ENCODE measurements around the gene DHRSX.
A peak's percentile ranks its signal among the peaks of the same experiment; 100 is the strongest.

The DHRSX gene

DNA sequence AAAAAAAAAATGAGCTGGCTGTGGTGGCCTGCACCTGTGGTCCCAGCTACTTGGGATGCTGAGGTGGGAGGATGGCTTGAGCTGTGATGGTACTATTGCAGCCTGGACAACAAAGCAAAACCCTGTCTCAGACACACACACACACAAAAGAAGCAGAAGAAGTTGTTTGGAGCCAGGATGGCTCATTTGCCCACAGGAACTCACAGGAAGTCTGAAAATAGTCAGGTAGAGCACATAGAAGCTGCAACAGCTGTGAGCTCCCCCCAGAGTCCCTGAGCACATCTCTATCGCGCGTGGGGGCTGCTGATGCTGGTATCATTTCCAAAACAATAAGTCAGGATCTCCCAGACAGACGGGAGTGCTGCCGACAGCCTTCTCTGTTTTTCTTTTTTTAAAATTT is 13.4 kb upstream of the DHRSX start:
- Histone ChIP-seq H3F3A (ENCODE audit: insufficient read depth) (peaks cover 27% of the 10 kb centered on the region), H4K20me1 (ENCODE audit: low read depth, low read length) (no peaks in the 10 kb centered on the region), H3K9ac (ENCODE audit: low read length) (no peak overlapping the region), H3K4me2 (ENCODE audit: low read depth, low read length, poor library complexity, severe bottlenecking) (peak overlapping the region; percentile 67), H3K27ac (ENCODE audit: low read depth, low read length) (peak overlapping the region; percentile 96), H3K9me2 (replicated peaks; ENCODE audit: insufficient read depth, low read length) (no peaks in the 10 kb centered on the region), H3K79me2 (ENCODE audit: insufficient read depth, low read length) (no peaks in the 10 kb centered on the region), H3K36me3 (ENCODE audit: low read length) (no peaks in the 10 kb centered on the region), H2AFZ (ENCODE audit: low read depth, low read length, severe bottlenecking) (no peak overlapping the region), H3K27me3 (ENCODE audit: low read length) (no peaks in the 10 kb centered on the region), H3K4me3 (ENCODE audit: insufficient read depth, low read length, poor library complexity, severe bottlenecking) (no peak overlapping the region), H3K9me3 (ENCODE audit: insufficient read depth, low read length) (no peaks in the 10 kb centered on the region)
- TF ChIP-seq, protein P1, sequence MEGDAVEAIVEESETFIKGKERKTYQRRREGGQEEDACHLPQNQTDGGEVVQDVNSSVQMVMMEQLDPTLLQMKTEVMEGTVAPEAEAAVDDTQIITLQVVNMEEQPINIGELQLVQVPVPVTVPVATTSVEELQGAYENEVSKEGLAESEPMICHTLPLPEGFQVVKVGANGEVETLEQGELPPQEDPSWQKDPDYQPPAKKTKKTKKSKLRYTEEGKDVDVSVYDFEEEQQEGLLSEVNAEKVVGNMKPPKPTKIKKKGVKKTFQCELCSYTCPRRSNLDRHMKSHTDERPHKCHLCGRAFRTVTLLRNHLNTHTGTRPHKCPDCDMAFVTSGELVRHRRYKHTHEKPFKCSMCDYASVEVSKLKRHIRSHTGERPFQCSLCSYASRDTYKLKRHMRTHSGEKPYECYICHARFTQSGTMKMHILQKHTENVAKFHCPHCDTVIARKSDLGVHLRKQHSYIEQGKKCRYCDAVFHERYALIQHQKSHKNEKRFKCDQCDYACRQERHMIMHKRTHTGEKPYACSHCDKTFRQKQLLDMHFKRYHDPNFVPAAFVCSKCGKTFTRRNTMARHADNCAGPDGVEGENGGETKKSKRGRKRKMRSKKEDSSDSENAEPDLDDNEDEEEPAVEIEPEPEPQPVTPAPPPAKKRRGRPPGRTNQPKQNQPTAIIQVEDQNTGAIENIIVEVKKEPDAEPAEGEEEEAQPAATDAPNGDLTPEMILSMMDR (IDR thresholded peaks at IDR 0.05; ENCODE audit: insufficient read depth, low read length, poor library complexity, severe bottlenecking), result no peak
- TF ChIP-seq EZH2phosphoT487 (conservative IDR thresholded peaks at IDR 0.05; ENCODE audit: low read length), result no peak

DNA sequence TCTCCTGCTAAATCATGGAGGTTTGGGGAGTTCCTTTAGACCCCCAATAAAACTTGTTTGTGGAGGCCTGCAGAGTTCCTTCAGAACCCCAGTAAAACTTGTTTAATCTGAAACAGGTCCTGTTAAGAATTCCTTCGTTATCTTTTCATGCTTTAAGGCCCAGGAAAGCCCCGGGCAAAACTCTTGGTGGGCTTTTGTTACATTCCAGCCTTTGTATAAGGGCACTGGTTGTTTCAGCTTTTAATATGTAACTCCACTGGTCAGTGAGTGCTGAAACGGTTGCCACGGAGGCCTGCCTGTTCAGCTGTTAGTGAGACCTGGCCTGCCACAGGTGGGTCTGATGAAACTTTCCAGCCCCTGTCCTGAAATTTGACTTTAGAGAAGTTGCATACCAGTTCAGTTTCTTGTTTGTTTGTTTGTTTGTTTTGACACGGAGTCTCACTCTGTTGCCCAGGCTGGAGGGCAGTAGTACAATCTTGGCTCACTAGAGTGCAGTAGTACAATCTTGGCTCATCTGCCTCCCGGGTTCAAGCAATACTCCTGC is 12.4 kb upstream of the DHRSX start:
- TF ChIP-seq EZH2phosphoT487 (conservative IDR thresholded peaks at IDR 0.05; ENCODE audit: low read length), result no peak
- TF ChIP-seq, protein P1 (IDR thresholded peaks at IDR 0.05; ENCODE audit: insufficient read depth, low read length, poor library complexity, severe bottlenecking), result no peak
- Histone ChIP-seq H3K4me2 (ENCODE audit: low read depth, low read length, poor library complexity, severe bottlenecking) (no peak overlapping the region), H3K79me2 (ENCODE audit: insufficient read depth, low read length) (no peaks in the 10 kb centered on the region), H4K20me1 (ENCODE audit: low read depth, low read length) (no peaks in the 10 kb centered on the region), H3K27ac (ENCODE audit: low read depth, low read length) (peak overlapping the region; percentile 96), H3K9me3 (ENCODE audit: insufficient read depth, low read length) (no peaks in the 10 kb centered on the region), H3F3A (ENCODE audit: insufficient read depth) (peaks cover 27% of the 10 kb centered on the region), H3K9me2 (replicated peaks; ENCODE audit: insufficient read depth, low read length) (no peaks in the 10 kb centered on the region), H3K9ac (ENCODE audit: low read length) (no peak overlapping the region), H3K4me3 (ENCODE audit: insufficient read depth, low read length, poor library complexity, severe bottlenecking) (no peak overlapping the region), H3K36me3 (ENCODE audit: low read length) (no peaks in the 10 kb centered on the region), H2AFZ (ENCODE audit: low read depth, low read length, severe bottlenecking) (no peak overlapping the region), H3K27me3 (ENCODE audit: low read length) (no peaks in the 10 kb centered on the region)

DNA sequence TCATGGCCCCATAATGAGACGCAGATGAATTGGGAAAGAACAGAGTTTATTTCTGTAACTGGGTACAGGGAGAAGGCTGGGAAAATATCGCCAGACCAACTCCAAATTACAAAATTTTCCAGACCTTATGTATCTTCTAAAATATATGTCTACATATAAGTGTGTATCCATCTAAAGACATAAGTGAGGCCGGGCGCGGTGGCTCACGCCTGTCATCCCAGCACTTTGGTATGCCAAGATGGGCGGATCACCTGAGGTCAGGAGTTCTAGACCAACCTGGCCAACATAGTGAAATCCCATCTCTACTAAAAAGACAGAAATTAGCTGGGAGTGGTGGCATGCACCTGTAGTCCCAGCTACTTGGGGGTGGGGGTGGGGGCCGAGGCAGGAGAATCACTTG is 11.7 kb upstream of the DHRSX start:
- Histone ChIP-seq H3K9me3 (ENCODE audit: insufficient read depth, low read length) (no peaks in the 10 kb centered on the region), H3K4me3 (ENCODE audit: insufficient read depth, low read length, poor library complexity, severe bottlenecking) (no peak overlapping the region), H3K27ac (ENCODE audit: low read depth, low read length) (no peak overlapping the region), H2AFZ (ENCODE audit: low read depth, low read length, severe bottlenecking) (no peak overlapping the region), H3K79me2 (ENCODE audit: insufficient read depth, low read length) (no peaks in the 10 kb centered on the region), H4K20me1 (ENCODE audit: low read depth, low read length) (no peaks in the 10 kb centered on the region), H3K36me3 (ENCODE audit: low read length) (no peaks in the 10 kb centered on the region), H3K27me3 (ENCODE audit: low read length) (no peaks in the 10 kb centered on the region), H3K4me2 (ENCODE audit: low read depth, low read length, poor library complexity, severe bottlenecking) (no peak overlapping the region), H3F3A (ENCODE audit: insufficient read depth) (peaks cover 27% of the 10 kb centered on the region), H3K9ac (ENCODE audit: low read length) (no peak overlapping the region), H3K9me2 (replicated peaks; ENCODE audit: insufficient read depth, low read length) (no peaks in the 10 kb centered on the region)
- TF ChIP-seq, protein P1 (IDR thresholded peaks at IDR 0.05; ENCODE audit: insufficient read depth, low read length, poor library complexity, severe bottlenecking), result no peak
- no peak for TF ChIP-seq EZH2phosphoT487 (conservative IDR thresholded peaks at IDR 0.05; ENCODE audit: low read length)

All from SU-DHL-6 (cell line).